ENCODE data around the gene CDH13.

CDH13 gene

DNA sequence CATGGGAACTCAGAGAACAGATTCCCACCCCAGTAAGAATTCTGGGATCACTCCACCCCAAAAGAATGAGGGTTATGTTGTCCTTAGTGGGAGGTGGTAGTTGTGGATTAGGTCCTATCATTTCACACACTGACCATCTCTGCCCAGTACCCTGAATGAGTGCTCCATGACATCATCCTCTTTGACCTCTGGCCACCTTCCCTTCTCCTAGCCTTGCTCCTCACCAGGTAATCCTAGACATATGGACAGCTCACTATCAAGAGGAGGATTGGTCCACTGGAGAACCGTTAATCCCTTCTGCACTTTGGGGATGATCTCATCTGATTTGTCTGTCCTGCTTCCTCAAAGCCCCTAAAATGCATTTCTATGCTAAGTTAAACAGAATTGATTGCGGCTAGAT, 642.8 kb downstream of the CDH13 start:
- no peak for DNase-seq

DNA sequence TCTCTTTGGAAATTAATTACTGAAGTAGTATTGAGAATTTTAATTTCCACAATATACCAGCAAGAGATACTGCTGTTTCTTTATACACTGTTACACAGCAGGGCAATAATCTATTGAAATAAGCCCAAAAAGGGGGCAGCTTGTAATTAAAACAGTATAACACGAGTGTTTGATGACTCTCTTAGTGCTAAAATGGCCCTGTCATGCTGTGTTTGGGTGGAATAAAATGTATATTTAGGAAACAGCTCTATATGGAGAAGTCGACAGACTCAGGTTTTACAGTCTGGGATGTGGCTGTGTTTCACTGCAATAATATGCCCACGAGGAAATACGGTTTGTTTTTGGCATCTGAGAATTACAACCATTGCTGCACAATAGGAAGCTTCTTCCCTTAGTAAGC, 643.3 kb downstream of the CDH13 start:
- DNase-seq = no peak

DNA sequence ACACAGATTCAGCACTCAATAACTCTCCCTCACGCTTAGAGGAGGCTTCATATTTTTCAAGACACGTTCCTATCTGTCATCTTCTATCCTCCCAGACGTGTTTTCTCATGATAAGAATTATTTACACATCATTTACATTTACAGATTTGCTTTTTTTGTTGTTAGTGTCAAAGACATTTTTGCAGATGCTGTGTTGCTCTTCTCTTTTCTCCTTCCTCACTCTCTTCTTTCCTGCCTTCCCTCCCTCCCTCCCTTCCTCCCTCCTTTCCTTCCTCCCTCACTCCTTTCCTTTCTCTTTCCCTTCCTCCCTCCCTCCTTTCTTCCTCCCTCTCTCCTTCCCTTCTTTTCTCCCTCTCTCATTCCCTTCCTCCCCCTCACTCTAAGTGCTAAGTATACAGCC, 643.9 kb downstream of the CDH13 start:
- no peak for DNase-seq

- no peak for DNase-seq
These were observed 644.4 kb downstream of the CDH13 start for GRCh38 chr16:83271123-83271522.

GRCh38 chr16:83271970-83272575, 645.3 kb downstream of the CDH13 start:
- DNase-seq = no peak

- DNase-seq = no peak
These were observed 646.1 kb downstream of the CDH13 start for GRCh38 chr16:83272843-83273242.

GRCh38 chr16:83273504-83274173, 646.9 kb downstream of the CDH13 start:
- no peak for DNase-seq

- DNase-seq = no peak
These were observed 652.5 kb downstream of the CDH13 start for GRCh38 chr16:83279251-83279650.

GRCh38 chr16:83285921-83286320, 659.2 kb downstream of the CDH13 start:
- no peak for DNase-seq

- no peak for DNase-seq
These were observed 669.7 kb downstream of the CDH13 start for GRCh38 chr16:83296505-83296904.

DNA sequence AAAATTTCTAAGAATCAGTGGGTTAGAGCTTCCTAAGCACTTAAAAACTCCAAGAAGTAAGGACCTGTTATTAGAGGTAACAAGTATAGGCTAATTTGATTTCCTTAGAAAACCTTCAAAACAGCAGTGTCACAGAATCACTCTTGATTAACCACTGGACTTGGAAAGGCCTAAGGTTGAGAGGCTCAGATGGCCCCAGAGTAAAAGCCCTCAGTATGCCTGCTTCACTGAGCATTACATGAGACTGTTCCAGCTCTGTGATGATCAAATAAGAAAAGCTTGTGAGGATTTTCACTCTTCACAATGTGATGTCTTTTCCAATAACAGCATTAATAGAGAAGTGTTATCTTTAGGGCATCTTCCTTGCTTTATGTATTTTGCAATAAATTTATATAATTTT, 671.8 kb downstream of the CDH13 start:
- DNase-seq = no peak

DNA sequence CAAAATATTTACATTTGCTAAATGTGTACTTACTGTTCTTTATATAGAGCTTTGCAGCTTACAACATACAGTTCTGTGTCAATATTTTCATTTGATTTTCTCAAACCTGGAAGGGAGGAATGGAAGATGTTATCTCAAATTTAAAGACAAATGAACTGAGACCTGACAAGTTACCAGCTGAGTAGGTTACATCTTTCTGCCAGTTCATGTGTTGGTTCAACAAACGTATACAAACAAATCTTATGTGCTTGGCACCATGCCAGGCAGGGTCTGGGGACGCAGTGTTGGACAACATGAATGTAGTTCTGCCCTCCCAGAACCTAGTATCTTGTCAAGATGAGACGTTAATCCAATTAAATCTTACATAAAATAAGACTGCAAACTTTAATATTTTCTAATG, 673.6 kb downstream of the CDH13 start:
- DNase-seq = no peak

- no peak for DNase-seq
These were observed 675.2 kb downstream of the CDH13 start for GRCh38 chr16:83301971-83302370.

DNA sequence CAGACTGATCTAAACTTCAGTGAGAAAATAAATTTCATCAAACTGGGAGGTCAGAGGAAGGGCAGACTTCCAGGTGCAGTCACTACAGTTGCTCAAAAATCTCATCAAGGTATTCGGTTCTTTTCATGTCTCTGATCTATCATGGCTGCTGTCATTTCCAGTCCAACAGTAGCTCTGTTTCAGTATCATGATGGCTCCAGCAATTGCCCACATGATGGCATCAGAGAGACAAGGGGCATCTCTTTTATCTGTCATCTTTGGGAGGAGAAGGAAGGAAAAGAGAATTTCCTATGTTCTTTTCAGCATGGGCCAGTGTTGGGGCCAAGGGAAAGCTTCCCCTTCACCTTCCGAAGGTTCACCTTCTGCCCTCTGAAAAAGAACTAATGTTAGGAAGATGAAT, 676.1 kb downstream of the CDH13 start:
- no peak for DNase-seq

DNA sequence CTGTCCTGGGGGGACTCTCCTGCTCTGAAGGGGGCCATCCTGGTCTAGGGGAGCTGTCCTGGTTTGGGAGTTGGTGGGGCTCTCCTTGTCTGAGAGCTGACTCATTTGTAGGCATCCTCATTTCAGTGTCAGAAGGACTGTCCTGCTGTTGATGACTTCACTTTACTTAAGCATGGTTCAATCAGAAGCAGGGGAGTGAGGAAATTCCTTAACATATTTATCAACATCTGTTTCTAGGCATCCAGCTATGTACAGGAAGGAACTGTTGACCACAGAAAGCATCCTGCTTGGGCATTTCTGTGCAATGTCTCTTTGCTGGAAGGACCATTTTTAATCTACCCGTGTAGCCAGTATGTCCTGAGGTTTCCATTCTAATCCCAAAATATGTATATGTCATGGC, 678.3 kb downstream of the CDH13 start:
- DNase-seq = no peak

GRCh38 chr16:83306961-83307593, 680.3 kb downstream of the CDH13 start:
- no peak for DNase-seq

DNA sequence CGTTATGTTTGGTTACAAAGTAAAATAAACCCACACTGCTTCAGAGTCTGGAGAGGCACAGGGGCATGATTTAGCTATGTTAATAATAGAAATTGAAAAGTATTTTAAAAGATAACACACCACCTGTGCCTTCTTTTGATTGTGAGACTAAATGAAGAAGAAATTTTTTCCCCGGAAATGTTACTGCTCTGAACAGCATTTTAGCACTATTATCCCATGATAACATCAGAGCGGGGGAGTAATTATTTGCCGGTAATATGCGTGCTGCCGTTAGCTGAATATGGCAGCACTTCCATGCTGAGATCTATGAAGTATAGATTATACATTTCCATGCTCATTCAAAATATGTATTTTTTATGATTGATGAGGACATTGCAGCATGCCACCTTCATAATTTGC, 680.8 kb downstream of the CDH13 start:
- no peak for DNase-seq

GRCh38 chr16:83308414-83308813, 681.6 kb downstream of the CDH13 start:
- no peak for DNase-seq

GRCh38 chr16:83310816-83311215, 684.0 kb downstream of the CDH13 start:
- DNase-seq = no peak

DNA sequence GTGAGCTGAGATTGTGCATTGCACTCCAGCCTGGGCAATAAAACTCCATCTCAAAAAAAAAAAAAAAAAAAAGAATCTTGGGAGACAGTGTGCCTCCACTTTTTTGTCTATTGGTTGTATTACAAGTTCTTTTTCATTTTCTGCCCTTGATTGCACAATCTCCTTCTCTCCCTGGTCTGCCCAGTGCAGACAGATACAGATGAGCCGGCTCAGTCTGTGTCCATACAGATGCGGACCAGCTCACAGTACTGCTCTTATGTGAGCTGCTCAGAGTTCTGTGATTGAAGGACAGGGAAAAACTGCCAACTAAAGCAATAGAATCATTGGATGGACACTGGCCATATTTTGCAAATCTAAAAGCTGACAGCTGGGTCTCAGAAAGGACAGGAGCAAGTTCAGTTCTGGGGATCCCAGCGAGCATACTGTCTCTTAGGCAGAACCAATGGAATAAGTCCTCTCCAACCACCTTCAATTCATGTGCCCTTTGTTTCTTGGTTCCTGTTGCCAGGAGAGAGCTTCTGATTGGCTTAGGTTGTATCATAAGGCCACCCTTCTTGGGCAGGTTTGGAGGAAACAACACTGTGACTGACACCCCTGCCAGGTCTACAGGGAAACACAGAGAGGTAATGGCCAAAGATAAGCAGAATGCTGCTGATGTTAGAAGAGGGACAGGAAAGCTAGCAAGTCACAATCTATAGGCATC, 685.4 kb downstream of the CDH13 start:
- DNase-seq = no peak

DNA sequence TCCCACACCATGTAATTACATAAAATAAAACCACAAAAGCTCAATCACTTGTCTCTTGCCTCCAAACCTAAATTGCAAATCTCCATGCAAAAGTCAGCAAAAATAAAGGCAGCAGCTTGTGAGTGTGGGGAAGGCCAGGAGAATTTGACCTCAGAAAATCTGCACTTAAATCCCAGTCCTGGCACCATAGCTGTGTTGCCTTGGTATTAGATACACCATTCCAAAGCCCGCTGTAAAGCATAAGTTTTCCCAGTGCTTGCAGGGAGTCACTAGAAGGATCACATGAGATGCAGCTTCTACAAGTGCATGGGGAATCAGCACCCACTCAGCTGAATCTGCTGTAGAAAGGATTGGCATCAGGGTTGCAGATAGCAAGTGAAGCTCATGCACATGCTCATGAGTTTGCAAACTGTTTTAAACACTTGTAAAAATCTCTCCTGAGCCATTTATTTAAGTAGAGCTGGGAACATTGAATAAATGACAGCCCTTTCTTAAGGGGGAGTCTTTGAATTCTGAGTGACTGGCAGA, 686.0 kb downstream of the CDH13 start:
- no peak for DNase-seq

DNA sequence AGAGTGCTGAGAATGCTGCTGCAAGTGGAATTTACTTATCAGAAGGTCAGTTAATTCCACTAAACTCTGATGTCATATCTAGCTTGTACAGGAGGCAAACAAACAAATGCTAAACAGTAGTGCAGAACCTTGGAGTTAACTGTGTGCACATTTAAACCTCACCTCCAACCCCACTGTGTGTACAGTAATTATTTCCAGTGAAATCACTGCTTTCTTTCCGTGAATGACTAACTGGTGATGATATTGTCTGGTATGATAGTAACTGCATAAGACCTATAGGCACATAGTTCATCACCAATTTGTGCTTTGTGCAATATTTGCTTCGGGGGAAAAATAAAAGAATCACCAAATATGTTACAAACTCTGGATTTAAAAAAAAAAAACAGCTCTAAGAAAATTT, 688.5 kb downstream of the CDH13 start:
- DNase-seq = no peak

- no peak for DNase-seq
These were observed 689.7 kb downstream of the CDH13 start for GRCh38 chr16:83316458-83316857.

- no peak for DNase-seq
These were observed 691.6 kb downstream of the CDH13 start for GRCh38 chr16:83318390-83318789.
